Breast epithelium (tissue), 3 donors: ENCODE data around the gene DCAF15.

Experiments
- POLR2AphosphoS5 ChIP-seq, 3 donors: sonication (generic); formaldehyde crosslinking; IDR thresholded peaks; one replicate each; pipeline ENCODE4 v1.6.1; 2017; ENCODE audit warnings: antibody characterized with exemption in 3 of 3
- TF ChIP-seq, protein P1 (sequence below), 3 donors: fragments of 450-650 bp; IDR thresholded peaks; one replicate each; pipeline ENCODE4 v1.5.1; 2016 to 2017; ENCODE audit warnings: antibody characterized with exemption in 3 of 3, mild to moderate bottlenecking in 3 of 3, moderate library complexity in 3 of 3

- TF ChIP-seq, protein P1, sequence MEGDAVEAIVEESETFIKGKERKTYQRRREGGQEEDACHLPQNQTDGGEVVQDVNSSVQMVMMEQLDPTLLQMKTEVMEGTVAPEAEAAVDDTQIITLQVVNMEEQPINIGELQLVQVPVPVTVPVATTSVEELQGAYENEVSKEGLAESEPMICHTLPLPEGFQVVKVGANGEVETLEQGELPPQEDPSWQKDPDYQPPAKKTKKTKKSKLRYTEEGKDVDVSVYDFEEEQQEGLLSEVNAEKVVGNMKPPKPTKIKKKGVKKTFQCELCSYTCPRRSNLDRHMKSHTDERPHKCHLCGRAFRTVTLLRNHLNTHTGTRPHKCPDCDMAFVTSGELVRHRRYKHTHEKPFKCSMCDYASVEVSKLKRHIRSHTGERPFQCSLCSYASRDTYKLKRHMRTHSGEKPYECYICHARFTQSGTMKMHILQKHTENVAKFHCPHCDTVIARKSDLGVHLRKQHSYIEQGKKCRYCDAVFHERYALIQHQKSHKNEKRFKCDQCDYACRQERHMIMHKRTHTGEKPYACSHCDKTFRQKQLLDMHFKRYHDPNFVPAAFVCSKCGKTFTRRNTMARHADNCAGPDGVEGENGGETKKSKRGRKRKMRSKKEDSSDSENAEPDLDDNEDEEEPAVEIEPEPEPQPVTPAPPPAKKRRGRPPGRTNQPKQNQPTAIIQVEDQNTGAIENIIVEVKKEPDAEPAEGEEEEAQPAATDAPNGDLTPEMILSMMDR (IDR thresholded peaks at IDR 0.05) = no peak
- TF ChIP-seq POLR2AphosphoS5 (IDR thresholded peaks at IDR 0.05) = no peak
Observed at GRCh38 chr19:13972368-13973155, 20.3 kb downstream of the DCAF15 start.
